Effector memory CD8-positive, alpha-beta T cell (primary cell): ENCODE measurements around the gene SLC7A11.
A peak's percentile ranks its signal among the peaks of the same experiment; 100 is the strongest.

Experiments used
- ATAC-seq: fragments of 150-1000 bp; cut with Tn5 transposase; replicated peaks from 2 replicates; pipeline ENCODE4 v1.10.0; 2021; ENCODE audit warnings: mild to moderate bottlenecking, moderate library complexity
- DNase-seq, 3 experiments: peaks; one replicate each; pipeline ENCODE4 v3.0.0; 2021
- H3K27ac Mint-ChIP-seq, 2 donors: one replicate each; pipeline ENCODE4 v1.8.0; 2022; ENCODE audit warnings: mild to moderate bottlenecking in 2 of 2, mixed read lengths in 2 of 2, moderate library complexity in 2 of 2
- H3K27me3 Mint-ChIP-seq, 2 donors: one replicate each; pipeline ENCODE4 v1.8.0; 2022; ENCODE audit warnings: mixed read lengths in 2 of 2
- H3K36me3 Mint-ChIP-seq: one replicate; pipeline ENCODE4 v1.8.0; 2022; ENCODE audit warnings: mild to moderate bottlenecking, moderate library complexity, mixed read lengths; ENCODE audit not compliant: insufficient read depth
- H3K4me1 Mint-ChIP-seq, 2 donors: one replicate each; pipeline ENCODE4 v1.8.0; 2022; ENCODE audit warnings: low read depth in 2 of 2, mixed read lengths in 2 of 2
- H3K4me3 Mint-ChIP-seq, 2 donors: one replicate each; pipeline ENCODE4 v1.8.0; 2022; ENCODE audit warnings: mild to moderate bottlenecking in 2 of 2, mixed read lengths in 2 of 2, moderate library complexity in 2 of 2
- H3K9me3 Mint-ChIP-seq, 2 donors: one replicate each; pipeline ENCODE4 v1.8.0; 2022; ENCODE audit warnings: mixed read lengths in 2 of 2
- total RNA-seq, 9 experiments: gene quantifications; one replicate each; lab custom pipeline; 2026; lab: John Stamatoyannopoulos, UW

The SLC7A11 gene
- 0 to 15.8 (median 3.4) reads per million in 9 experiments for total RNA-seq

DNA sequence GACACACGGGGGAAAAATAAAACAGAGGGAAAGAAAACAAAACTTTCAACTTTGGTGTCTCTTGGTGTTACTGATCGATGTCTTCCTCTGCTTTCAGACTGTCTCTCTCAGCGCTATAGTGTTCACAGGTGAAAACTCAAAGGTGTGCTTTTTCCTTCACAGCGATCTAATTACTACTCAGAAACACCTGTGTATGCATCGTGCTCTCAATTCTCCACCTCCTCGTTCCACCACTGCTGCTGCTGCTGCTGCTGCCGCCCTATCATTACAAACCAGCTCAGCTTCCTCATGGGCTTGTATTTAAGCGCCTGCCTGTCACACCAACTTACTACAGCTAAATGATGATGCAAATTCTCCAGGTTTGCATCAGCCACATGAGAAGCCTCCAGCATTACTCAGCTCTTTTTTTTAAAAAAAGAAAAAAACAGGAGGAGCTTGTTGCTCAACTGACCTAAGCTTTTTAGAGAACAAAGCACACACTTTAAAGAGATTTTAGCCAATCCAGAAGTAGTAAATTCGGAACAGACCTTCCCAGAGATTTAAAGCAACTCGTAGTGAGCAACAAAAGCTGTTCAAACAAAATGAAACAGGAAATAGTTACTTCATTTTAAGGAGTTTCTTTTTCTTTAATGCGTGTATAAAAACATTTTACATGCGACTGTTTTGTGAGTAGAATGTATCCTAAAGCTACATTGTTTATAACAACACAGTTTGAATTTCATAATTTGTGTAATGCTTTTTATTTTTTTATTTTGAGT is at the start of gene SLC7A11:
TSS of gene SLC7A11 (minus strand) at position 274 of the 758 bp plus-strand sequence. CDS start 280 bp downstream, outside the sequence.
- peak within 1 kb of the TSS in 1 of 2 donors; percentile 88 for H3K27ac Mint-ChIP-seq
- peak within 1 kb of the TSS; percentile 55 to 71 for H3K4me3 Mint-ChIP-seq
- no peaks in the 10 kb centered on the region for H3K9me3 Mint-ChIP-seq
- peak in 2 of 3 experiments; percentile 0 to 4 for DNase-seq
- ATAC-seq: peak; percentile 90
- H3K27me3 Mint-ChIP-seq: no peaks in the 10 kb centered on the region
- peaks cover 0 to 7% of the 10 kb centered on the region in 2 donors for H3K4me1 Mint-ChIP-seq
- peaks cover 6% of the 10 kb centered on the region for H3K36me3 Mint-ChIP-seq

GRCh38 chr4:138291431-138291830 is 49.3 kb upstream of the SLC7A11 start:
- Mint-ChIP-seq H3K36me3 (no peaks in the 10 kb centered on the region), H3K4me1 (no peaks in the 10 kb centered on the region), H3K27me3 (no peaks in the 10 kb centered on the region), H3K4me3 (no peak overlapping the region), H3K27ac (no peak overlapping the region), H3K9me3 (peaks cover 5 to 10% of the 10 kb centered on the region in 2 donors)
- ATAC-seq: no peak
- DNase-seq: no peak

DNA sequence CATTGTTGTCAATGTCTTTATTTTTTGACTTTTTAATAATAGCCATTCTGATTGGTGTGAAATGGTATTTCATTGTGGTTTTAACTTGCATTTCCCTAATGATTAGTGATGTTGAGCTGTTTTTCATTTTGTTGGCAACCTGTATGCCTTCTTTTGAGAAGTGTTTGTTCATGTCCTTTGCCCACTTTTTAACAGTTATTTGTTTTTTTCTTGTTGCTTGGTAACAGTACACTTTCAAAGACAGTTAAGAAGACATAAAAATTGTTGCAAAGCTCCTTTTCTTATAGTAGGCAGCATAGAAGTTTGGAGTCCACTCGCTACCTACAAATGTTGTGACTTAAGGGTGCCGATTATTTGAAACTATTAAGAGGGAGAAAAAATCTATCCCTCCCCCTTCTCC is 48.7 kb upstream of the SLC7A11 start:
- no peaks in the 10 kb centered on the region for H3K4me1 Mint-ChIP-seq
- peaks cover 5 to 10% of the 10 kb centered on the region in 2 donors for H3K9me3 Mint-ChIP-seq
- no peaks in the 10 kb centered on the region for H3K36me3 Mint-ChIP-seq
- DNase-seq: no peak
- no peak overlapping the region for H3K4me3 Mint-ChIP-seq
- no peak overlapping the region for H3K27ac Mint-ChIP-seq
- H3K27me3 Mint-ChIP-seq: no peaks in the 10 kb centered on the region
- no peak for ATAC-seq

GRCh38 chr4:138279286-138279685 is 37.1 kb upstream of the SLC7A11 start:
- peaks cover 2 to 11% of the 10 kb centered on the region in 2 donors for H3K9me3 Mint-ChIP-seq
- H3K4me1 Mint-ChIP-seq: no peaks in the 10 kb centered on the region
- DNase-seq: no peak

DNA sequence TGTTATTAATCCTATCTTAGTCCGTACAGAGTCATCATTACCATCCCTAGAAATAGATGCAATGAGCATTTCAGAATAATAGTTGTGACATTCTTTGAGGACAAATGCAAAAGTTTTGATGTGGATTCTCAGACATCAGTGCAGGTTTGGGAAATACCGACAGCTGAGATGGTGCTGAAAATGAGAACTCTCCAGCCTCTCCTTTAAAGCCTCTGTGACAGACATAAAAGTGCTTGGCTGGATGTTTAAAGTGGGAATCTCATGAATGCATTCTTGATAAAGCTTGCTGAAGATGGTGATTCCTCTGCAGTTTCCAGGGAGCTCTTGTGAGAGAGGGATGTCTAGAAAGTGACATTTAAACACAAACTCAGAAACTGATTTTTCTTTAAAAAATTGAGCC is 35.0 kb upstream of the SLC7A11 start:
- H3K4me1 Mint-ChIP-seq: no peaks in the 10 kb centered on the region
- no peak for DNase-seq
- no peak for ATAC-seq
- H3K9me3 Mint-ChIP-seq: peaks cover 2 to 11% of the 10 kb centered on the region in 2 donors
- no peak overlapping the region for H3K4me3 Mint-ChIP-seq
- H3K27ac Mint-ChIP-seq: no peak overlapping the region
- no peaks in the 10 kb centered on the region for H3K27me3 Mint-ChIP-seq
- no peaks in the 10 kb centered on the region for H3K36me3 Mint-ChIP-seq

More at GRCh38 chr4:138279286-138279685, 37.1 kb upstream of the SLC7A11 start:
- Mint-ChIP-seq H3K27me3 (no peaks in the 10 kb centered on the region), H3K36me3 (no peaks in the 10 kb centered on the region), H3K4me3 (no peak overlapping the region), H3K27ac (no peak overlapping the region)
- no peak for ATAC-seq

- no peak overlapping the region for H3K27ac Mint-ChIP-seq
- H3K9me3 Mint-ChIP-seq: peaks cover 2 to 11% of the 10 kb centered on the region in 2 donors
- no peaks in the 10 kb centered on the region for H3K36me3 Mint-ChIP-seq
- H3K4me3 Mint-ChIP-seq: no peak overlapping the region
- H3K27me3 Mint-ChIP-seq: no peaks in the 10 kb centered on the region
- no peaks in the 10 kb centered on the region for H3K4me1 Mint-ChIP-seq
- ATAC-seq (no peak), DNase-seq (no peak)
These were observed 33.9 kb upstream of the SLC7A11 start for GRCh38 chr4:138275963-138276621.

DNA sequence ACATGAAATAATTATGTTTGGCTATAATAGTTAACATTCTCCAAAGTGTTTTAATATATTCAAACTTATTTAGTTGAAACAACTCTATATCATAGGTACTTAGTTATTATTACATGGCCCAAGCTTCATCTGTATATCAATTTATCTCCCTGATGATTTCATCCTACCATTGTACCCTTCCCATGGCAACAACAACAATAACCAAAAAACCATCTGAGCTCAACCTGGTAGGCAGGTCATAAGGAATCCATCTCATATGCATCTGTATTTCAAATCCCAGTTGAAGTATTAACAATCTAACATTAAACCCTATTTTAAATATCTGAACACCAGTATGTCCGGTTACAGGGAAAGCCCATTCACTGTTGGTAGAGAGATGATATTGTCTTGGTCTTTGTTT is 33.1 kb upstream of the SLC7A11 start:
- Mint-ChIP-seq H3K27me3 (no peaks in the 10 kb centered on the region), H3K9me3 (peaks cover 2 to 11% of the 10 kb centered on the region in 2 donors), H3K4me3 (no peak overlapping the region), H3K36me3 (no peaks in the 10 kb centered on the region), H3K4me1 (no peaks in the 10 kb centered on the region), H3K27ac (no peak overlapping the region)
- no peak for ATAC-seq
- no peak for DNase-seq

DNA sequence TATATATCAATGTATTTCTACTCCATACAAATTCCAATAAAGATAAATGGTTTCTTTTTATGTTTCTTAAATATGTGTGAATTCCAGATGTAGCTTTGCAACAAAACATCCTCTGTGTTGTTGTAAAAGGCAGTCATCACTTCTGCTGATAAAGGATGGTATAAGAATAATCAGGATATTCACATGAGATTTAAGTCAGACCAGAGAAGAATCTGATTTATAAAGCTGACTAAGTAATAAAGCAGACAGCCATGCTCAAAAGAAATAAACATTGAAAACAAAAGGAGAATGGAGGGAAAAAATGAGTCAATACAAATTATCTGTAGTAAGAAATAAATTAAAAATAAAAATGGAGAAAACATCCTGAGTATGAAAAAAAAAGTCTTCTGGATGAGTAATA is 27.0 kb upstream of the SLC7A11 start:
- DNase-seq (no peak), ATAC-seq (no peak)
- H3K4me1 Mint-ChIP-seq: no peaks in the 10 kb centered on the region
- H3K4me3 Mint-ChIP-seq: no peak overlapping the region
- no peaks in the 10 kb centered on the region for H3K27me3 Mint-ChIP-seq
- H3K9me3 Mint-ChIP-seq: peaks cover 7 to 12% of the 10 kb centered on the region in 2 donors
- H3K36me3 Mint-ChIP-seq: no peaks in the 10 kb centered on the region
- no peak overlapping the region for H3K27ac Mint-ChIP-seq

DNA sequence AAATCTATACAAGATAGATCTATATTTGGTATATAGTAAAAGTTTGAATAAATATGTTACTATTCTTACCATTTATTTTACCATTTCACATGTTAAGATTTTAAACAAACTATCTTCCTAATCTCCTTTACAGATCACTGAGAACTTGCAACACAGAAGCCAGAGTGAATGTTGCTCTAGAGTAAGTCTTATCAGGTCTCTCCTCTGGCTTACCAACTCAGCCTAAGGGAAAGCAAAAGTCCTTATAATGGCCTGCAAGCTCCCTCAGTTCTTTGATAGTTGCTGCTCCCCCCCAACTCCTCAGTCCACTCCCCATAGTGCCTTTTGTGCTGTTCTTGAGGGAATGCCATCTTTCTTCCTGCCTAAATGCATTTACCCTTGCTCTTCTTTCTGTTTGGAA is 25.7 kb upstream of the SLC7A11 start:
- Mint-ChIP-seq H3K4me1 (no peaks in the 10 kb centered on the region), H3K27ac (no peak overlapping the region), H3K36me3 (no peaks in the 10 kb centered on the region), H3K27me3 (no peaks in the 10 kb centered on the region), H3K9me3 (peaks cover 7 to 16% of the 10 kb centered on the region in 2 donors), H3K4me3 (no peak overlapping the region)
- DNase-seq (no peak), ATAC-seq (no peak)

GRCh38 chr4:138266948-138267347 is 24.8 kb upstream of the SLC7A11 start:
- no peak for ATAC-seq
- Mint-ChIP-seq H3K27ac (no peak overlapping the region), H3K27me3 (no peaks in the 10 kb centered on the region), H3K36me3 (no peaks in the 10 kb centered on the region), H3K4me1 (no peaks in the 10 kb centered on the region), H3K4me3 (no peak overlapping the region), H3K9me3 (peaks cover 7 to 22% of the 10 kb centered on the region in 2 donors)
- no peak for DNase-seq

DNA sequence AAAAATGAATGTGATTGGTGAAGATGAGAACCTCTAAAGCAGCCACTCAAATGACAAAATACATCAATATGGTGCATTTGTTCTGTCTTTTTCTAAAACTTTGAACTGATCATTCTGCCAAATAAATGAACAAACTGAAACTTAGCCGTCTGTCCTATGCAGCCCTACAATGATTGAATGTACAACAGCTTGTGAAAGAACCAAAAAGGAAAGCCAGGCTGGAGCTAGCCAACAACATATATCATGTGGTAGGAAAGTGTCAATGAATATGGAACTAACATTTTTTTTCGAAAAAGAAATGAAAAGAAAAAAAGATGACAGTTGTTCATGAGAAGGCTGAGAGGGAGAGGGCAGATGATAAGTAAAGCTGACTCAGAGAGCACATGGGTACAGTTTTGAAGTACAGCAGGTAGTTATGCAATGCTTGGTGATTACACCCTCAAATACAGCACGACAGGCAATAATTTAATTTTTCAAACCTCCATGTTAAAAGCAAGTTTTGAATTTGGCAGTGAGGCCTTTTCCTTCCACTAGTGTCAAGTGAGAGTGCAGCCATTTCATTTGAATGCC is 21.2 kb upstream of the SLC7A11 start:
- H3K27ac Mint-ChIP-seq: no peak overlapping the region
- H3K4me3 Mint-ChIP-seq: no peak overlapping the region
- peaks cover 7 to 20% of the 10 kb centered on the region in 2 donors for H3K9me3 Mint-ChIP-seq
- ATAC-seq (no peak), DNase-seq (no peak)
- H3K36me3 Mint-ChIP-seq: no peaks in the 10 kb centered on the region
- H3K4me1 Mint-ChIP-seq: no peaks in the 10 kb centered on the region
- H3K27me3 Mint-ChIP-seq: no peaks in the 10 kb centered on the region

- Mint-ChIP-seq H3K27ac (no peak overlapping the region), H3K9me3 (peaks cover 4 to 14% of the 10 kb centered on the region in 2 donors), H3K27me3 (no peaks in the 10 kb centered on the region), H3K4me3 (no peak overlapping the region), H3K4me1 (no peaks in the 10 kb centered on the region), H3K36me3 (no peaks in the 10 kb centered on the region)
- ATAC-seq (no peak), DNase-seq (no peak)
These were observed 20.3 kb upstream of the SLC7A11 start for GRCh38 chr4:138262469-138262868.

- H3K27me3 Mint-ChIP-seq: no peaks in the 10 kb centered on the region
- H3K27ac Mint-ChIP-seq: no peak overlapping the region
- no peaks in the 10 kb centered on the region for H3K4me1 Mint-ChIP-seq
- no peak overlapping the region for H3K4me3 Mint-ChIP-seq
- no peak for DNase-seq
- H3K36me3 Mint-ChIP-seq: no peaks in the 10 kb centered on the region
- no peak for ATAC-seq
- peaks cover 4 to 14% of the 10 kb centered on the region in 2 donors for H3K9me3 Mint-ChIP-seq
These were observed 19.9 kb upstream of the SLC7A11 start for GRCh38 chr4:138262030-138262429.

GRCh38 chr4:138259824-138260223 is 17.7 kb upstream of the SLC7A11 start:
- ATAC-seq (no peak), DNase-seq (no peak)
- no peaks in the 10 kb centered on the region for H3K4me1 Mint-ChIP-seq
- H3K9me3 Mint-ChIP-seq: peaks cover 2 to 14% of the 10 kb centered on the region in 2 donors
- no peaks in the 10 kb centered on the region for H3K36me3 Mint-ChIP-seq
- H3K4me3 Mint-ChIP-seq: no peak overlapping the region
- H3K27me3 Mint-ChIP-seq: no peaks in the 10 kb centered on the region
- H3K27ac Mint-ChIP-seq: no peak overlapping the region
